Measurements from ENCODE around the gene KIAA1614. TPM values are rescaled to one million over a fixed set of nuclear protein-coding genes. Genes with fewer than 3 reads are reported as not detected.
A peak's percentile ranks its signal among the peaks of the same experiment; 100 is the strongest.

The KIAA1614 gene
- total RNA-seq, 3 donors from 2014 or later: 2.3 to 9.1 (median 4.3) TPM

DNA sequence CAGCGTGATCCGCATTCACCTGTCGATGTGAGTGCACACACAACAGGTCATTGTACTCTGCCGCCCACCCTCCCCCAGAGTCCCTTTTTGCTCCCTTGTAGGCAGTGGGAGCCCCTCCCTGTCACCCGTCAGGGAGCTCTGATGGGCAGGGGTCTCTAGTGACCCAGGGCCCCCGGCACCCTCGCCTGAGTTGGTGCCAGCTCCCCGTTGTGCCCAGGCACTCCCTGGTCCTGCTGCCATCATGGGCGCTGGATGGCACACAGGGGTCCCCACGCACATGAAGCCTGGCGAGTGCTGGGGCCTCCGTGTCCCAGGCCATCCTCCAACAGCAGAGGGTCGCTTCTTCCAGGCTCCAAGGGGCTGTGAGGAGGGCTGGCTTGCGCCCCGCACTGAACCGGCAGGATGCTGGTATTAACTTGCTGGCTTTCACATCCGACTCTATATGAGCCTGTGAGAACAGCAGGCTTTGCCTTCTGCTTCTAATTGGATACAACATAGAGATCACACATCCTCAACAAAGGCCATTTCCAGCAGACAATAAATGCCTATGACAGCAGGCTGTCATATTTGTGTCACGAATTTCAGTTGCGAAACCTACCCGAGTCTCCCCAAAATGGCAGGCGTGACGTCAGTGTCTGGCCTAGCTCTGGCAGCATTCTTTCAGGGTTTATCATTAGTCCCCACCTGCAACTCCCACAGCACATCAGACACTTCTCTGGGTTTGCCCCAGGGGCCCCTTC, 35.4 kb downstream of the KIAA1614 start:
- no peak overlapping the region for H3K4me3 ChIP-seq
- peak in 1 of 2 donors; percentile 66 for DNase-seq (ENCODE audit: low spot score in 2 of 2)
- H3K4me1 ChIP-seq: peaks cover 2 to 7% of the 10 kb centered on the region in 2 donors
- no peaks in the 10 kb centered on the region for H3K9me3 ChIP-seq
- no peaks in the 10 kb centered on the region for H3K27me3 ChIP-seq
- H3K36me3 ChIP-seq: no peaks in the 10 kb centered on the region
- intact Hi-C loops (cut with DNase I; ENCODE audit: low total_unique reads): no loop called here
- H3K27ac ChIP-seq: peak overlapping the region in 1 of 2 donors; percentile 23
- TF ChIP-seq POLR2A (IDR thresholded peaks at IDR 0.05) (no peak), POLR2AphosphoS5 (IDR thresholded peaks at IDR 0.05) (no peak)
- TF ChIP-seq, protein P1, sequence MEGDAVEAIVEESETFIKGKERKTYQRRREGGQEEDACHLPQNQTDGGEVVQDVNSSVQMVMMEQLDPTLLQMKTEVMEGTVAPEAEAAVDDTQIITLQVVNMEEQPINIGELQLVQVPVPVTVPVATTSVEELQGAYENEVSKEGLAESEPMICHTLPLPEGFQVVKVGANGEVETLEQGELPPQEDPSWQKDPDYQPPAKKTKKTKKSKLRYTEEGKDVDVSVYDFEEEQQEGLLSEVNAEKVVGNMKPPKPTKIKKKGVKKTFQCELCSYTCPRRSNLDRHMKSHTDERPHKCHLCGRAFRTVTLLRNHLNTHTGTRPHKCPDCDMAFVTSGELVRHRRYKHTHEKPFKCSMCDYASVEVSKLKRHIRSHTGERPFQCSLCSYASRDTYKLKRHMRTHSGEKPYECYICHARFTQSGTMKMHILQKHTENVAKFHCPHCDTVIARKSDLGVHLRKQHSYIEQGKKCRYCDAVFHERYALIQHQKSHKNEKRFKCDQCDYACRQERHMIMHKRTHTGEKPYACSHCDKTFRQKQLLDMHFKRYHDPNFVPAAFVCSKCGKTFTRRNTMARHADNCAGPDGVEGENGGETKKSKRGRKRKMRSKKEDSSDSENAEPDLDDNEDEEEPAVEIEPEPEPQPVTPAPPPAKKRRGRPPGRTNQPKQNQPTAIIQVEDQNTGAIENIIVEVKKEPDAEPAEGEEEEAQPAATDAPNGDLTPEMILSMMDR (IDR thresholded peaks at IDR 0.05): no peak

DNA sequence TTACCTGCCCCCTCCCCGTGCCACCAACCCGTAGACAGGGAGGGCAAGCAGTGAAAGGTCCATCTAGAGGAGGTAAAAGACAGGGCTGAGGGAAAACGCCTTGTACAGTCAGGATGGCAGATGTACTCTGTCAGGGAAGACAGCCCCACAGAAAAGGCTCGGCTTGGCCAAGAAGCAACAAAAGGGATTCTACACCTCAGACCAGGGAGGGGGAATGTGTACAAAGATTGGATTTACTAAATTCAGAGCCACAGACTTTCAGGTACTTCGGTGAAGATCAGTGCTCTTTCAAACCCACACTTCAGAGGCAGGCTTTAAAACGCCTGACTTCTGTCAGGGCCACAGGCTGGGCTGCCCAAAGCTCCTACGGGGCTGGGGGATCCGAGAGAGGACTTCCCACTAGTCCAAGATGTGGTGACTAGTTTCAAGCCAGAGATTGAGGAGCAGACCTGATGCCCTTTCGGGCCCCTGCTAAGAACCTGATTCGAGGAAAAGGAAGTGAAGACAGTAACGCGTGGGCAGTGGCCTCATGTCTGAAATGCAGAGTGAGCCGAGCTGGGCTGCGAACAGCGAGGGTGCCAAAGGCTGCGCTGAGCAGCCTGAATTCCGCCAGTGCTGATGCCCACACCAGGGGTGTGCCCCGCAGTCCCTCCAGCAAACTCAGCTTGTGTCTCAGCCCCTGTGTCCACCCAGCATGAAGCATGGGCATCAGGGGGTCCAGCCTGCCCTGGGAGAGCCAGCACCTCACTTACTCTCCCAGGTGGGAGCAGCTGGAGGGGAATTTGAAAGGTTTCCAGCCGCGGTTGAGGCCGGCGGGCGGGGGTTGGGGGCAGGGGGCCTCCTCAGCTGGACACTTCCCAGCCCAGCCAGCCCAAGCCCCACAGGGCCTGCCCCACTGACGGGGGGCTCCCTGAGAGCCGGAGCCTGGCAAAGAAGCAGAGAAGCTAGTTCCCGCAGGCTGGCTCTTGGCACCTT, 36.2 kb downstream of the KIAA1614 start:
- H3K36me3 ChIP-seq: no peaks in the 10 kb centered on the region
- H3K27ac ChIP-seq: no peak overlapping the region
- no peak for TF ChIP-seq POLR2A (IDR thresholded peaks at IDR 0.05)
- TF ChIP-seq, protein P1 (IDR thresholded peaks at IDR 0.05): no peak
- no peak for TF ChIP-seq POLR2AphosphoS5 (IDR thresholded peaks at IDR 0.05)
- DNase-seq (ENCODE audit: low spot score in 2 of 2): no peak
- peaks cover 2 to 10% of the 10 kb centered on the region in 2 donors for H3K4me1 ChIP-seq
- H3K9me3 ChIP-seq: no peaks in the 10 kb centered on the region
- no peaks in the 10 kb centered on the region for H3K27me3 ChIP-seq
- intact Hi-C loops (cut with DNase I; ENCODE audit: low total_unique reads): no loop called here
- no peak overlapping the region for H3K4me3 ChIP-seq

DNA sequence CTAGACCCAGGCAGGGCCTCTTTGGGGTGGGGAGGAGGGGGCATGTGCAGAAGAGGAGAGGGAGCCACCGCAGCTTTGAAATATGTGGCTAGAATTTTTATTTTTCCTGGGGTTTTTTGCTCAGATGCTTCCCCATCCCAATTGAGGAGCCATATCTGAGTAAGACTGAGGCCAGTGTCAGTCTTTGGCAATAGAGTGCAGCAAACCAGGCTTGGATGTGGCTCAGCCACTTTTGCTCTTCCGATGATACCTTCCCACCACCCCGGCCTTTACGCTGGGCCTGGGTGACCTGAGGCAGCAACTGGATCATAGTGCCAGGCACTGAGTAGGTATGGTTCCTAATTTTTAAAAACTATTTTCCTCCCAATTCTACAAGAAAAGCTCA, 36.9 kb downstream of the KIAA1614 start:
- no peaks in the 10 kb centered on the region for H3K36me3 ChIP-seq
- no peaks in the 10 kb centered on the region for H3K27me3 ChIP-seq
- TF ChIP-seq, protein P1 (IDR thresholded peaks at IDR 0.05): no peak
- no peak for TF ChIP-seq POLR2A (IDR thresholded peaks at IDR 0.05)
- no peak for TF ChIP-seq POLR2AphosphoS5 (IDR thresholded peaks at IDR 0.05)
- no peaks in the 10 kb centered on the region for H3K9me3 ChIP-seq
- peaks cover 2 to 10% of the 10 kb centered on the region in 2 donors for H3K4me1 ChIP-seq
- H3K4me3 ChIP-seq: no peak overlapping the region
- no peak overlapping the region for H3K27ac ChIP-seq
- intact Hi-C loops (cut with DNase I; ENCODE audit: low total_unique reads): no loop called here
- no peak for DNase-seq (ENCODE audit: low spot score in 2 of 2)

DNA sequence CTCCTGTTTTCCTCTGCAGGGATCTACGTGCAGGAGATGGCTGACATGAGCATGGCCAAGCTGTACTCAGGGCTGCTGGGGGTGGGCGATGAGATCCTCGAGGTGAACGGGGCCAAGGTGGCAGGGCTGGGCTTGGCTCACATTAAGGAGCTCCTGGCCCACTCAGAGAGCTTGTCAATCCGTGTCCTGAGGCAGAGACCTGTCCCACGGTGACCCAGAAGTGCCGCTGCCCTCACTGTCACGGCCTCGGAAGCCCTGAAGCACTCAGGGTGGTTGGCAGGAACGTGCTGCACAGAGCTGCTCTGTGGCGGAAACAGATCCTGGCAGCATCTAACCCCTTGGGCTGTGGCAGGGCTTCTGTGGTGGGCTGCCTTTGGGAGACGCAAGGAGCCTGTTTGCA, 37.6 kb downstream of the KIAA1614 start:
- peaks cover 2 to 10% of the 10 kb centered on the region in 2 donors for H3K4me1 ChIP-seq
- no peak overlapping the region for H3K4me3 ChIP-seq
- no peaks in the 10 kb centered on the region for H3K27me3 ChIP-seq
- no peaks in the 10 kb centered on the region for H3K36me3 ChIP-seq
- intact Hi-C loops (cut with DNase I; ENCODE audit: low total_unique reads): no loop called here
- DNase-seq (ENCODE audit: low spot score in 2 of 2): no peak
- H3K9me3 ChIP-seq: no peaks in the 10 kb centered on the region
- no peak overlapping the region for H3K27ac ChIP-seq
- TF ChIP-seq POLR2A (IDR thresholded peaks at IDR 0.05): no peak
- no peak for TF ChIP-seq POLR2AphosphoS5 (IDR thresholded peaks at IDR 0.05)
- TF ChIP-seq, protein P1 (IDR thresholded peaks at IDR 0.05): no peak

Measured in breast epithelium (tissue), 4 donors.